Gastroesophageal sphincter (tissue), 4 donors: Measurements from ENCODE around the gene FAM210B. TPM values are rescaled to one million over a fixed set of nuclear protein-coding genes. Genes with fewer than 3 reads are reported as not detected.

ENCODE experiments used
- ATAC-seq: fragments of 150-250 bp; one replicate; pipeline ENCODE4 v1.9.1; 2016; ENCODE audit warnings: mild to moderate bottlenecking, moderate library complexity
- H3K27ac ChIP-seq, 4 donors: fragments of 200-600 bp; sonication (generic) in 3 of 4; 1 replicate in 3 of 4; 2 replicates in 1 of 4; pipeline ENCODE4 v1.5.1; 2016 to 2019
- H3K27me3 ChIP-seq: fragments of 200-600 bp; sonication (generic); one replicate; pipeline ENCODE4 v1.5.1; 2019
- H3K36me3 ChIP-seq, 2 donors: fragments of 200-600 bp; sonication (generic); one replicate each; pipeline ENCODE4 v1.5.1; 2019; ENCODE audit warnings: control low read depth in 1 of 2
- H3K4me1 ChIP-seq, 3 donors: fragments of 200-600 bp; sonication (generic); 1 replicate in 2 of 3; 2 replicates in 1 of 3; pipeline ENCODE4 v1.5.1; 2016 to 2019; ENCODE audit warnings: control low read depth in 2 of 3
- H3K4me3 ChIP-seq, 2 donors: fragments of 200-600 bp; sonication (generic); one replicate each; pipeline ENCODE4 v1.5.1; 2019; ENCODE audit warnings: mild to moderate bottlenecking in 1 of 2, moderate library complexity in 1 of 2
- H3K9me3 ChIP-seq, 3 donors: fragments of 200-600 bp; sonication (generic); one replicate each; pipeline ENCODE4 v1.5.1; 2017 to 2019; ENCODE audit warnings: control low read depth in 2 of 3
- EP300 ChIP-seq: sonication (generic); formaldehyde crosslinking; IDR thresholded peaks from one replicate; pipeline ENCODE4 v1.6.1; 2017; ENCODE audit warnings: antibody characterized with exemption, mild to moderate bottlenecking
- POLR2A ChIP-seq, 2 donors: fragments of 450-650 bp; IDR thresholded peaks; one replicate each; pipeline ENCODE4 v1.6.1; 2017; ENCODE audit warnings: antibody characterized with exemption in 2 of 2, mild to moderate bottlenecking in 2 of 2, moderate library complexity in 1 of 2
- POLR2AphosphoS5 ChIP-seq: sonication (generic); formaldehyde crosslinking; IDR thresholded peaks from one replicate; pipeline ENCODE4 v1.6.1; 2017; ENCODE audit warnings: antibody characterized with exemption
- WGBS, 2 donors: methylation state at CpG; one replicate each; pipeline ENCODE4 v1.1.5; 2018; ENCODE audit warnings: low coverage in 1 of 2; 5-methylcytosine and 5-hydroxymethylcytosine counted together
- total RNA-seq, 4 donors: library from RNA; depleted of rRNA; stranded (reverse); fragments of >200 nt; gene quantifications; one replicate each; pipeline ENCODE4 v1.1.0, GENCODE V29; 2016
- TF ChIP-seq, protein P1 (sequence below), 4 experiments: fragments of 200-600 bp in 2 of 4; fragments of 450-650 bp in 2 of 4; sonication (generic) in 1 of 4; IDR thresholded peaks; one replicate each; pipeline ENCODE4 v1.5.1; 2017 to 2019; ENCODE audit warnings: antibody characterized with exemption in 4 of 4, mild to moderate bottlenecking in 2 of 4, moderate library complexity in 2 of 4

Gene FAM210B
- total RNA-seq, 4 donors from 2014 or later, result 57.4 to 79.9 (median 59.3) TPM

DNA sequence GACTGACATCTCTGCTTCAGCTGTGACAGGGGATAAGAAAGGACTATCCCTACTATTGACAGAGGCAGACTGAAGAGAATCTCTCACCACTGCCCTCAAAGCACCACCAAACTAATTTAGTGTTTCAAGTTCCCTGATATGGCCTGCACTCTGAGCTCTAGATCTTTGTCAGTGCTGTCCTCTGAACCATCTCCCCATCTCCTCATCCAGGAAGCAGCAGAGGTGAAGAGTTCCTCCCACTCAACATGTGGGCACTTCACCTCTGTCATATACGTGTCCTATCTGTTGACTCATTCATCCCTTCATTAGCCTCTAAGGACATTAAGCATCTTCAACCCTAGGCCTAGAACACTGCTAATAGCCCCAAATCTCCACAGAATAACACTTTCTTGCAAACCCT, 14.1 kb downstream of the FAM210B start:
- no peak for ATAC-seq
- peaks cover 0 to 25% of the 10 kb centered on the region in 2 donors for H3K36me3 ChIP-seq
- 67 to 100% methylated on average over 1 of the region's 1 CpG for WGBS, 2 donors

DNA sequence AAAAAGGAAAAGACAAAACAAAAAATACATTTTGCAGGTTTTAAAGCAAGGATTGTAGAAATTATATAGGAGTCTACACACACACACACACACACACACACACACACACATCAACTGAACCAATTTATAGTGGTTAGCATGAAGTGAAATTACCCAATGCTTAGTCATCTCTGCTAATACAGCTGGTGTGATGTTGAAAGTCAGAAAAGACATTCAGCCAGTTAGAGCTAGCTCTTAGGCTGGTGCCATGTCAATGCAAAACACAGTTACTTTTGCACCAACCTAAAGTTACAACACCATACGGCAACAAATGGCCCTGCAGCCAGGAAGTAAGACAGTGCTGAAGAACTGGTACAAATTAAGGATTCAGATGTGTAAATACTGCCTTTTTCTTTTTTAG, 15.2 kb downstream of the FAM210B start:
- WGBS, 2 donors, result 71 to 100% methylated on average over 1 of the region's 1 CpG
- Histone ChIP-seq H3K27ac (no peak overlapping the region), H3K36me3 (peaks cover 0 to 16% of the 10 kb centered on the region in 2 donors), H3K9me3 (no peaks in the 10 kb centered on the region), H3K4me3 (no peak overlapping the region), H3K4me1 (no peaks in the 10 kb centered on the region), H3K27me3 (no peaks in the 10 kb centered on the region)
- TF ChIP-seq POLR2AphosphoS5, result no peak
- ATAC-seq, result no peak

More for the DNA sequence above, 14.1 kb downstream of the FAM210B start:
- Histone ChIP-seq H3K4me1 (no peaks in the 10 kb centered on the region), H3K27ac (no peak overlapping the region), H3K9me3 (no peaks in the 10 kb centered on the region), H3K27me3 (no peaks in the 10 kb centered on the region), H3K4me3 (no peak overlapping the region)
- TF ChIP-seq EP300 (no peak), POLR2AphosphoS5 (no peak), POLR2A (IDR thresholded peaks at IDR 0.05) (no peak)
- TF ChIP-seq, protein P1, sequence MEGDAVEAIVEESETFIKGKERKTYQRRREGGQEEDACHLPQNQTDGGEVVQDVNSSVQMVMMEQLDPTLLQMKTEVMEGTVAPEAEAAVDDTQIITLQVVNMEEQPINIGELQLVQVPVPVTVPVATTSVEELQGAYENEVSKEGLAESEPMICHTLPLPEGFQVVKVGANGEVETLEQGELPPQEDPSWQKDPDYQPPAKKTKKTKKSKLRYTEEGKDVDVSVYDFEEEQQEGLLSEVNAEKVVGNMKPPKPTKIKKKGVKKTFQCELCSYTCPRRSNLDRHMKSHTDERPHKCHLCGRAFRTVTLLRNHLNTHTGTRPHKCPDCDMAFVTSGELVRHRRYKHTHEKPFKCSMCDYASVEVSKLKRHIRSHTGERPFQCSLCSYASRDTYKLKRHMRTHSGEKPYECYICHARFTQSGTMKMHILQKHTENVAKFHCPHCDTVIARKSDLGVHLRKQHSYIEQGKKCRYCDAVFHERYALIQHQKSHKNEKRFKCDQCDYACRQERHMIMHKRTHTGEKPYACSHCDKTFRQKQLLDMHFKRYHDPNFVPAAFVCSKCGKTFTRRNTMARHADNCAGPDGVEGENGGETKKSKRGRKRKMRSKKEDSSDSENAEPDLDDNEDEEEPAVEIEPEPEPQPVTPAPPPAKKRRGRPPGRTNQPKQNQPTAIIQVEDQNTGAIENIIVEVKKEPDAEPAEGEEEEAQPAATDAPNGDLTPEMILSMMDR (IDR thresholded peaks at IDR 0.05), result no peak

DNA sequence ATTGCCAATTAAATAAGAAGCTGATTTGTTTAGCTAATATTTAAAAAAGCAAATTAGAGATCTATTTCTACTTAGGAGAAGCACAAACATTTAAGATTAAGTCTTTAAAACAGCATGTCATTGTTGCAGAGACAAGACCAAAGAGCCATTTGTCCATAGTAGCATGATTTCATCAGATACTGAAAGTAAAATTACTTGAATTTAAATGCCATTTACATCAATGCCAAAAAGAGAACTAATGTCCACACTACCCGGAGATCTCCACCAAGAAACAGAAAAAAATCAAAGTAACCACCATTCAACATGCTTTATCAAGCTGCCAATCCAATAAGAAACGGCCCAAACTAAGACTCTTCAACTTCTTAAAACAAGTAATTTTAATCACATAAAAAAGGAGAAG, 17.6 kb downstream of the FAM210B start:
- 69 to 84% methylated on average over 2 of the region's 2 CpGs for WGBS, 2 donors
- Histone ChIP-seq H3K27ac (no peak overlapping the region), H3K9me3 (no peaks in the 10 kb centered on the region), H3K4me1 (no peaks in the 10 kb centered on the region), H3K27me3 (no peaks in the 10 kb centered on the region), H3K4me3 (no peak overlapping the region), H3K36me3 (peaks cover 0 to 5% of the 10 kb centered on the region in 2 donors)
- ATAC-seq, result no peak
- TF ChIP-seq, protein P1 (IDR thresholded peaks at IDR 0.05), result no peak
- no peak for TF ChIP-seq POLR2AphosphoS5
- TF ChIP-seq POLR2A (IDR thresholded peaks at IDR 0.05), result no peak
- TF ChIP-seq EP300, result no peak

DNA sequence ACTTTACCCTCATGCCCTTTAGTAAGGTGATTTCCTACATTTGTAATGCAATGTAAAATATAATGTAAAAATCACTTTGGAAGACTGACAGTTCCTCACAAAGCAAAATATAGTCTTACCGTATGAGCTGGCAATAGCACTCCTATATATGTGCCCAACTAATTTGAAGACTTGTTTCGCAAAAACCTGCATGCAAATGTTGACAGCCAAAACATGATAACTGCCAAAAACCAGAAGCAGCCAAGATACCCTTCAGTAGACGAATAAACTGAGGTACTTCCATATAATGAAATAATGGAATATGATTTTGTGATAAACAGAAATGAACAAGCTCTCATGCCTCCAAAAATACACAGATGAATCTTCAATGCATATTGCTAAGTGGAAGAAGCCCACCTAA, 19.6 kb downstream of the FAM210B start:
- H3K27me3 ChIP-seq, result no peaks in the 10 kb centered on the region
- H3K36me3 ChIP-seq, result no peaks in the 10 kb centered on the region
- H3K4me3 ChIP-seq, result no peak overlapping the region
- ATAC-seq, result no peak
- no peaks in the 10 kb centered on the region for H3K9me3 ChIP-seq
- TF ChIP-seq, protein P1 (IDR thresholded peaks at IDR 0.05), result no peak
- TF ChIP-seq POLR2AphosphoS5 (no peak), EP300 (no peak), POLR2A (IDR thresholded peaks at IDR 0.05) (no peak)
- H3K27ac ChIP-seq, result no peak overlapping the region
- WGBS, 2 donors, result 91 to 95% methylated on average over 3 of the region's 3 CpGs
- no peaks in the 10 kb centered on the region for H3K4me1 ChIP-seq

DNA sequence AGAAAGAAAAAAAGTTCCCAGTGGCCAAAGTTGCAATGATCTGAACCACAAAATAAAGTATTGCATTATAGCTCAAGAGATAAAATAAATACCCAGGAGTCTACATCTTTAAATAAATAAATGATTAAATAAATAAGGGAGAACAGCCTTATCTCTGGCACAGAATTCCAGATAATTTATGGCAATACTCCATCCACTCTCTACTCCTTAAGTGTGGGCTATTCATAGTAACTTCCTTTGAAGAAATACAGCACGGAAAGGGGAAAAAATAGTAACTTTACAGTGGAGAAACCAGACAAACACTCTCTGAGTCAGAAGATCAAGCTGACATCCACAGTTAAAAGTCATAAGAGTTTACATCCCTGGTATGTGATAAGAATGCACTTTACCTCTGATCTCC, 21.6 kb downstream of the FAM210B start:
- ATAC-seq, result no peak
- no peak overlapping the region for H3K4me3 ChIP-seq
- WGBS, 2 donors, result 11 to 25% methylated on average over 1 of the region's 1 CpG
- no peaks in the 10 kb centered on the region for H3K27me3 ChIP-seq
- TF ChIP-seq POLR2AphosphoS5 (no peak), POLR2A (IDR thresholded peaks at IDR 0.05) (no peak), EP300 (no peak)
- TF ChIP-seq, protein P1 (IDR thresholded peaks at IDR 0.05), result no peak
- no peaks in the 10 kb centered on the region for H3K4me1 ChIP-seq
- H3K36me3 ChIP-seq, result no peaks in the 10 kb centered on the region
- no peaks in the 10 kb centered on the region for H3K9me3 ChIP-seq
- no peak overlapping the region for H3K27ac ChIP-seq
